Measurements from ENCODE around the gene TNK2. TPM values are rescaled to one million over a fixed set of nuclear protein-coding genes. Genes with fewer than 3 reads are reported as not detected.

TNK2 gene
- total RNA-seq, 1 experiment from 2014 or later, result 36.0 TPM

DNA sequence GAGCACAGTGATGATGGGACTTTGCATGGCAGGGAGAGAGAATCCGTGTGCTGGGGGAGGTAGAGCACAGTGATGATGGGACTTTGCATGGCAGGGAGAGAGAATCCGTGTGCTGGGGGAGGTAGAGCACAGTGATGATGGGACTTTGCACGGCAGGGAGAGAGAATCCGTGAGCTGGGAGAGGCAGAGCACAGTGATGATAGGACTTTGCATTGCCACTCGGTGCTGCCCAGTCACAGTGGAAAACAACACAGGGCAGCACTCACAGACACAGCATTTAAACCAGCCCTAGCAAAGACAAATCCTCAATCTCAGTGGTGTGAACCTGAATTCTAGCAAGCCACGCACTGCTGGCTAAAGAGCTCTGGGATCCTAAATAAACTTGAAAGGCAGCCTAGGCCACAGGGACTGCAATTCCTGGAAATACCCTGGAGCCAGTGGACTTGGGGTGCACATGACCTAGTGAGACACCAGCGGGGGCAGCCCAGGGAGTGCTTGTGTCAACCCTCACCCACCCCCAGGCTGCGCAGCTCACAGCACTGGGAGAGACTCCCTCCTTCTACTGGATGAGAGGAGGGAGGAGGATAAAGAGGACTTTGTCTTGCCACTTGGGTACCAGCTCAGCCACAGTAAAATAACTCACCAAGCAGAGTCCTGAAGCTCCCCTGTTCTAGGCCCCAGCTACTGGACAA, 23.4 kb upstream of the TNK2 start:
- Mint-ChIP-seq H3K4me1 (ENCODE audit: low read depth, unreplicated experiment) (peaks cover 6% of the 10 kb centered on the region), H3K27me3 (ENCODE audit: insufficient read depth, unreplicated experiment) (no peaks in the 10 kb centered on the region), H3K4me3 (ENCODE audit: unreplicated experiment) (no peak overlapping the region), H3K27ac (ENCODE audit: unreplicated experiment) (peak overlapping the region; percentile 64), H3K36me3 (ENCODE audit: insufficient read depth, unreplicated experiment) (no peaks in the 10 kb centered on the region), H3K9me3 (ENCODE audit: unreplicated experiment) (no peaks in the 10 kb centered on the region)
- Histone ChIP-seq H3K36me3 (ENCODE audit: control insufficient read depth, insufficient read depth, low read length) (no peaks in the 10 kb centered on the region), H3K27me3 (replicated peaks; ENCODE audit: control insufficient read depth, insufficient read depth, low read length) (no peaks in the 10 kb centered on the region), H3K4me1 (peaks cover 15% of the 10 kb centered on the region), H3K4me3 (ENCODE audit: low read depth, low read length) (no peak overlapping the region), H3K9me3 (no peaks in the 10 kb centered on the region)
- TF ChIP-seq, protein P1, sequence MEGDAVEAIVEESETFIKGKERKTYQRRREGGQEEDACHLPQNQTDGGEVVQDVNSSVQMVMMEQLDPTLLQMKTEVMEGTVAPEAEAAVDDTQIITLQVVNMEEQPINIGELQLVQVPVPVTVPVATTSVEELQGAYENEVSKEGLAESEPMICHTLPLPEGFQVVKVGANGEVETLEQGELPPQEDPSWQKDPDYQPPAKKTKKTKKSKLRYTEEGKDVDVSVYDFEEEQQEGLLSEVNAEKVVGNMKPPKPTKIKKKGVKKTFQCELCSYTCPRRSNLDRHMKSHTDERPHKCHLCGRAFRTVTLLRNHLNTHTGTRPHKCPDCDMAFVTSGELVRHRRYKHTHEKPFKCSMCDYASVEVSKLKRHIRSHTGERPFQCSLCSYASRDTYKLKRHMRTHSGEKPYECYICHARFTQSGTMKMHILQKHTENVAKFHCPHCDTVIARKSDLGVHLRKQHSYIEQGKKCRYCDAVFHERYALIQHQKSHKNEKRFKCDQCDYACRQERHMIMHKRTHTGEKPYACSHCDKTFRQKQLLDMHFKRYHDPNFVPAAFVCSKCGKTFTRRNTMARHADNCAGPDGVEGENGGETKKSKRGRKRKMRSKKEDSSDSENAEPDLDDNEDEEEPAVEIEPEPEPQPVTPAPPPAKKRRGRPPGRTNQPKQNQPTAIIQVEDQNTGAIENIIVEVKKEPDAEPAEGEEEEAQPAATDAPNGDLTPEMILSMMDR (IDR thresholded peaks at IDR 0.05; ENCODE audit: insufficient read depth in 1 of 2, low read depth in 1 of 2, low read length in 1 of 2, severe bottlenecking in 1 of 2, unreplicated experiment in 1 of 2), result no peak
- DNase-seq, result no peak
- no TSS peak for BruUV-seq (replicated peaks)
- ChIA-PET CTCF (interaction anchor here (0.6 kb wide), 1 partner anchor 348 kb away, joined by 3 read pairs; no protein-coding TSS in a partner anchor), POLR2A (interaction anchor here (0.7 kb wide), 1 partner anchor 37 kb away, joined by 3 read pairs; no protein-coding TSS in a partner anchor)
- intact Hi-C loops (cut with micrococcal nuclease; ENCODE audit: unreplicated experiment), result no loop called here

DNA sequence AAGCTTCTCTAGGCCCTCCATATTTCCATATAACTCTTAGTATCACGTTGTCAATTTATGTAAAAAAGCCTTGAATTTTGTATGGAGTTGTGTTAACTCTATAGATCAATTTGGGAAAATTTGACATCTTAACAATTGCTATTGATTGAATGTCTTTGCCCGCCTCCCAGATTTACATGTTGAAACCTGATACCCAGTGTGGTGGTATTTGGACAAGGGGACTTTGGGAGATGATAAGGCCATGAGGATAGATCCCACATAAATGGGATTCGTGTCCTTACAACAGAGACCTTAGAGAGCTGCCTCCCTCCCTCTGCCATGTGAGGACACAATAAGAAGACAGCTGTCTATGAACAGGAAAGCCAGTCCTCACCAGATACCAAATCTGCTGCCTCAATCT, 21.1 kb upstream of the TNK2 start:
- intact Hi-C loops (cut with micrococcal nuclease; ENCODE audit: unreplicated experiment), result no loop called here
- no TSS peak for BruUV-seq (replicated peaks)
- H3K4me1 Mint-ChIP-seq (ENCODE audit: low read depth, unreplicated experiment), result peaks cover 6% of the 10 kb centered on the region
- Histone ChIP-seq H3K36me3 (ENCODE audit: control insufficient read depth, insufficient read depth, low read length) (no peaks in the 10 kb centered on the region), H3K9me3 (no peaks in the 10 kb centered on the region), H3K4me3 (ENCODE audit: low read depth, low read length) (no peak overlapping the region), H3K4me1 (peaks cover 15% of the 10 kb centered on the region), H3K27me3 (replicated peaks; ENCODE audit: control insufficient read depth, insufficient read depth, low read length) (no peaks in the 10 kb centered on the region)
- H3K27me3 Mint-ChIP-seq (ENCODE audit: insufficient read depth, unreplicated experiment), result no peaks in the 10 kb centered on the region
- DNase-seq, result no peak
- ChIA-PET POLR2A (no interaction called here), CTCF (no interaction called here)
- H3K27ac Mint-ChIP-seq (ENCODE audit: unreplicated experiment), result no peak overlapping the region
- no peak overlapping the region for H3K4me3 Mint-ChIP-seq (ENCODE audit: unreplicated experiment)
- TF ChIP-seq, protein P1 (IDR thresholded peaks at IDR 0.05; ENCODE audit: insufficient read depth in 1 of 2, low read depth in 1 of 2, low read length in 1 of 2, severe bottlenecking in 1 of 2, unreplicated experiment in 1 of 2), result no peak
- H3K36me3 Mint-ChIP-seq (ENCODE audit: insufficient read depth, unreplicated experiment), result no peaks in the 10 kb centered on the region
- no peaks in the 10 kb centered on the region for H3K9me3 Mint-ChIP-seq (ENCODE audit: unreplicated experiment)

DNA sequence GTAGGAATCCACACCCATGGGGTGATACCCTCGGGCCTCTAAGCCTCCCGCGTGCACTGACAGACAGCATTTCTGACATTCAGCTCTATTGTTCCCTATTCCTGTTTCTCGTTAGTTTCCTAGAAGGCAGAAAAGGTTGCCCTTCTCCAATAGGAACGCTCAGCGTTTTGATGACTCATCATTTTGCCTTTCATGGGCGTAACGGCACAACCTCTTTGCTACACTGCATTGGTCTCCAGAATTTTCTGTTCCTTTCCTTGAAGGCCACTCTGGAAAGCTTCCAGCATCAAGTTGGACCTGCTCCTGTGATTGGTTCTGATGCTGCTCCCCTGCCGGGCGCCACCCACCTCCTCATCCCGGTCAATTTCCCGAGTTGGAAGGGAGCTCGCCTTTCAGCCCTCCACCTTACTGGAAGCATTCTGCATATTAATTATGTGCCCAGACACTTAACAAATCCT, 13.0 kb upstream of the TNK2 start:
- H3K27ac Mint-ChIP-seq (ENCODE audit: unreplicated experiment), result no peak overlapping the region
- no TSS peak for BruUV-seq (replicated peaks)
- no peak for DNase-seq
- Histone ChIP-seq H3K4me3 (ENCODE audit: low read depth, low read length) (no peak overlapping the region), H3K4me1 (no peaks in the 10 kb centered on the region), H3K36me3 (ENCODE audit: control insufficient read depth, insufficient read depth, low read length) (no peaks in the 10 kb centered on the region), H3K27me3 (replicated peaks; ENCODE audit: control insufficient read depth, insufficient read depth, low read length) (no peaks in the 10 kb centered on the region), H3K9me3 (no peaks in the 10 kb centered on the region)
- TF ChIP-seq, protein P1 (IDR thresholded peaks at IDR 0.05; ENCODE audit: insufficient read depth in 1 of 2, low read depth in 1 of 2, low read length in 1 of 2, severe bottlenecking in 1 of 2, unreplicated experiment in 1 of 2), result no peak
- no peak overlapping the region for H3K4me3 Mint-ChIP-seq (ENCODE audit: unreplicated experiment)
- ChIA-PET POLR2A (no interaction called here), CTCF (interaction anchor here (0.5 to 1.5 kb wide), 2 partner anchors 27 to 30 kb away, joined by 3 read pairs; no protein-coding TSS in a partner anchor)
- peaks cover 9% of the 10 kb centered on the region for H3K4me1 Mint-ChIP-seq (ENCODE audit: low read depth, unreplicated experiment)
- H3K36me3 Mint-ChIP-seq (ENCODE audit: insufficient read depth, unreplicated experiment), result no peaks in the 10 kb centered on the region
- no peaks in the 10 kb centered on the region for H3K27me3 Mint-ChIP-seq (ENCODE audit: insufficient read depth, unreplicated experiment)
- no peaks in the 10 kb centered on the region for H3K9me3 Mint-ChIP-seq (ENCODE audit: unreplicated experiment)
- intact Hi-C loops (cut with micrococcal nuclease; ENCODE audit: unreplicated experiment), result no loop called here

Measured in Caco-2 (cell line).